HEK293 (cell line): ENCODE measurements around the gene PRKAG2.

Experiments
- CTCF ChIA-PET: fragments of 350-600 bp; formaldehyde crosslinking; extraction: SDS; loops from one replicate; lab custom pipeline; 2021; ENCODE audit warnings: antibody characterized with exemption; lab: Yijun Ruan, JAX
- POLR2A ChIA-PET: fragments of 300-600 bp; formaldehyde crosslinking; extraction: SDS; loops from one replicate; lab custom pipeline; 2020; ENCODE audit warnings: antibody characterized with exemption, inconsistent platforms; lab: Yijun Ruan, JAX
- H3K27ac ChIP-seq: fragments of 200-500 bp; sonication (Bioruptor generic); 2 replicates; pipeline ENCODE4 v1.5.1; 2014; ENCODE audit warnings: low read depth, low read length, control low read depth, inconsistent platforms; ENCODE audit errors: extremely low read depth
- H3K36me3 ChIP-seq, 2 experiments: fragments of 200-500 bp in 1 of 2; sonication (Bioruptor generic) in 1 of 2; 1 replicate in 1 of 2; 2 replicates in 1 of 2; pipeline ENCODE4 v1.5.1; 2014 to 2017; ENCODE audit warnings: inconsistent platforms in 2 of 2, low read length in 2 of 2; ENCODE audit not compliant: control insufficient read depth in 2 of 2, insufficient read depth in 1 of 2
- H3K4me1 ChIP-seq: fragments of 200-500 bp; sonication (Bioruptor generic); 2 replicates; pipeline ENCODE4 v1.5.1; 2014; ENCODE audit warnings: mild to moderate bottlenecking, low read length, inconsistent platforms; ENCODE audit not compliant: control insufficient read depth, insufficient read depth
- H3K4me3 ChIP-seq: 2 replicates; pipeline ENCODE4 v1.5.1; 2011; ENCODE audit warnings: low read depth, mild to moderate bottlenecking, control low read depth, low read length, moderate library complexity
- H3K9me3 ChIP-seq: fragments of 200-500 bp; sonication (Bioruptor generic); 2 replicates; pipeline ENCODE4 v1.5.1; 2014; ENCODE audit warnings: low read depth, low read length, inconsistent platforms; ENCODE audit not compliant: control insufficient read depth, insufficient read depth
- BCL11B ChIP-seq: fragments of 450-650 bp; formaldehyde crosslinking; IDR thresholded peaks from 2 replicates; pipeline ENCODE4 v1.5.1; 2016; ENCODE audit warnings: low read depth, missing biosample characterization, missing genetic modification characterization
- GFI1B ChIP-seq: fragments of 450-650 bp; formaldehyde crosslinking; IDR thresholded peaks from 2 replicates; pipeline ENCODE4 v1.5.1; 2016; ENCODE audit warnings: missing biosample characterization, missing genetic modification characterization
- IKZF3 ChIP-seq: fragments of 450-650 bp; IDR thresholded peaks from 2 replicates; pipeline ENCODE4 v1.5.0; 2018; ENCODE audit warnings: missing biosample characterization, mild to moderate bottlenecking, missing genetic modification characterization, moderate library complexity
- PATZ1 ChIP-seq: fragments of 450-650 bp; formaldehyde crosslinking; IDR thresholded peaks from 2 replicates; pipeline ENCODE4 v1.5.1; 2016; ENCODE audit warnings: missing biosample characterization, missing genetic modification characterization
- SETDB1 ChIP-seq: IDR thresholded peaks from one replicate; pipeline ENCODE4 v1.6.1; 2017; ENCODE audit warnings: mild to moderate bottlenecking, low read length, moderate library complexity, mixed read lengths; ENCODE audit not compliant: insufficient read length
- SP2 ChIP-seq: fragments of 450-650 bp; formaldehyde crosslinking; IDR thresholded peaks from 2 replicates; pipeline ENCODE4 v1.5.1; 2016; ENCODE audit warnings: missing biosample characterization, missing genetic modification characterization
- TRIM28 ChIP-seq: IDR thresholded peaks from 2 replicates; pipeline ENCODE4 v1.6.1; 2011; ENCODE audit warnings: low read length, control low read depth, borderline replicate concordance
- ZNF132 ChIP-seq: fragments of 450-650 bp; formaldehyde crosslinking; IDR thresholded peaks from 2 replicates; pipeline ENCODE4 v1.5.1; 2017; ENCODE audit warnings: missing biosample characterization, missing genetic modification characterization, borderline replicate concordance
- ZNF184 ChIP-seq: fragments of 450-650 bp; IDR thresholded peaks from 2 replicates; pipeline ENCODE4 v1.5.1; 2018; ENCODE audit warnings: missing biosample characterization, mild to moderate bottlenecking, missing genetic modification characterization
- ZNF473 ChIP-seq: fragments of 450-650 bp; formaldehyde crosslinking; IDR thresholded peaks from 2 replicates; pipeline ENCODE4 v1.5.1; 2017; ENCODE audit warnings: missing biosample characterization, missing genetic modification characterization
- ZNF561 ChIP-seq: fragments of 450-650 bp; IDR thresholded peaks from 2 replicates; pipeline ENCODE4 v1.5.1; 2018; ENCODE audit warnings: missing biosample characterization, missing genetic modification characterization, borderline replicate concordance
- ZNF596 ChIP-seq: fragments of 450-650 bp; IDR thresholded peaks from 2 replicates; pipeline ENCODE4 v1.5.0; 2018; ENCODE audit warnings: missing biosample characterization, mild to moderate bottlenecking, missing genetic modification characterization, moderate library complexity
- ZNF626 ChIP-seq: fragments of 450-650 bp; sonication (Bioruptor Pico); formaldehyde crosslinking; IDR thresholded peaks from 2 replicates; pipeline ENCODE4 v1.5.1; 2018; ENCODE audit warnings: missing biosample characterization, missing genetic modification characterization, inconsistent platforms
- ZNF677 ChIP-seq: fragments of 450-650 bp; IDR thresholded peaks from 2 replicates; pipeline ENCODE4 v1.5.0; 2018; ENCODE audit warnings: missing biosample characterization, mild to moderate bottlenecking, missing genetic modification characterization, moderate library complexity
- ZNF707 ChIP-seq: fragments of 450-650 bp; formaldehyde crosslinking; IDR thresholded peaks from 2 replicates; pipeline ENCODE4 v1.5.1; 2016; ENCODE audit warnings: missing biosample characterization, missing genetic modification characterization
- TF ChIP-seq, protein P1 (sequence below): fragments of 450-650 bp; formaldehyde crosslinking; IDR thresholded peaks from 2 replicates; pipeline ENCODE4 v1.5.1; 2016; ENCODE audit warnings: missing biosample characterization, missing genetic modification characterization, borderline replicate concordance
- TF ChIP-seq, protein P2 (sequence below): fragments of 450-650 bp; formaldehyde crosslinking; IDR thresholded peaks from 2 replicates; pipeline ENCODE4 v1.5.0; 2017; ENCODE audit warnings: missing biosample characterization, missing genetic modification characterization, borderline replicate concordance
- TF ChIP-seq, protein P3 (sequence below): fragments of 450-650 bp; formaldehyde crosslinking; IDR thresholded peaks from 2 replicates; pipeline ENCODE4 v1.5.1; 2016; ENCODE audit warnings: missing biosample characterization, missing genetic modification characterization, low read depth
- TF ChIP-seq, protein P4 (sequence below): fragments of 450-650 bp; formaldehyde crosslinking; IDR thresholded peaks from 2 replicates; pipeline ENCODE4 v1.5.1; 2017; ENCODE audit warnings: missing biosample characterization, missing genetic modification characterization

The PRKAG2 gene

DNA sequence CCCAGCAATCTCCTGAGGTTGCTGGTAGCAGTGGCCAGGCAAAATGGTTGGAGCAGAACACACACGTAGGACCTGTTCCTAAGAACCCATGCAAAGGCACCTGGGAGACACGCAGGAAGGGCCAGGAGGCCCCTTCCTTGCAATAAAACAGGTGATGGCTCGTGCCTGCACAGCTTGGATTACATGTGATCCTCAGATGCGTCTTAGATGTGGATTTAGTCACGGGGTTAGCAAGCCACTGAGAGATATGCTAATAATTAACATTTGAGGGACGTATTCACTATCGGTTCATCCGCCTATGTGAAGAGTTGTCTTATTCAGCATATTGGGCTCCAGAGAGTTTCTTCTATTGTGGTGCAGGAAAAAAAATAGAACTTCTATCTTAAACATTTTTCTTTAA, 352.6 kb downstream of the PRKAG2 start (continued):
- TF ChIP-seq TRIM28: no peak
- no peak for TF ChIP-seq ZNF132 (tag by site-specific recombination)
- TF ChIP-seq, protein P1, sequence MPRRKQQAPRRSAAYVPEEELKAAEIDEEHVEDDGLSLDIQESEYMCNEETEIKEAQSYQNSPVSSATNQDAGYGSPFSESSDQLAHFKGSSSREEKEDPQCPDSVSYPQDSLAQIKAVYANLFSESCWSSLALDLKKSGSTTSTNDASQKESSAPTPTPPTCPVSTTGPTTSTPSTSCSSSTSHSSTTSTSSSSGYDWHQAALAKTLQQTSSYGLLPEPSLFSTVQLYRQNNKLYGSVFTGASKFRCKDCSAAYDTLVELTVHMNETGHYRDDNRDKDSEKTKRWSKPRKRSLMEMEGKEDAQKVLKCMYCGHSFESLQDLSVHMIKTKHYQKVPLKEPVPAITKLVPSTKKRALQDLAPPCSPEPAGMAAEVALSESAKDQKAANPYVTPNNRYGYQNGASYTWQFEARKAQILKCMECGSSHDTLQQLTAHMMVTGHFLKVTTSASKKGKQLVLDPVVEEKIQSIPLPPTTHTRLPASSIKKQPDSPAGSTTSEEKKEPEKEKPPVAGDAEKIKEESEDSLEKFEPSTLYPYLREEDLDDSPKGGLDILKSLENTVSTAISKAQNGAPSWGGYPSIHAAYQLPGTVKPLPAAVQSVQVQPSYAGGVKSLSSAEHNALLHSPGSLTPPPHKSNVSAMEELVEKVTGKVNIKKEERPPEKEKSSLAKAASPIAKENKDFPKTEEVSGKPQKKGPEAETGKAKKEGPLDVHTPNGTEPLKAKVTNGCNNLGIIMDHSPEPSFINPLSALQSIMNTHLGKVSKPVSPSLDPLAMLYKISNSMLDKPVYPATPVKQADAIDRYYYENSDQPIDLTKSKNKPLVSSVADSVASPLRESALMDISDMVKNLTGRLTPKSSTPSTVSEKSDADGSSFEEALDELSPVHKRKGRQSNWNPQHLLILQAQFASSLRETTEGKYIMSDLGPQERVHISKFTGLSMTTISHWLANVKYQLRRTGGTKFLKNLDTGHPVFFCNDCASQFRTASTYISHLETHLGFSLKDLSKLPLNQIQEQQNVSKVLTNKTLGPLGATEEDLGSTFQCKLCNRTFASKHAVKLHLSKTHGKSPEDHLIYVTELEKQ (tag by site-specific recombination): no peak
- no peak for TF ChIP-seq SP2
- TF ChIP-seq, protein P2, sequence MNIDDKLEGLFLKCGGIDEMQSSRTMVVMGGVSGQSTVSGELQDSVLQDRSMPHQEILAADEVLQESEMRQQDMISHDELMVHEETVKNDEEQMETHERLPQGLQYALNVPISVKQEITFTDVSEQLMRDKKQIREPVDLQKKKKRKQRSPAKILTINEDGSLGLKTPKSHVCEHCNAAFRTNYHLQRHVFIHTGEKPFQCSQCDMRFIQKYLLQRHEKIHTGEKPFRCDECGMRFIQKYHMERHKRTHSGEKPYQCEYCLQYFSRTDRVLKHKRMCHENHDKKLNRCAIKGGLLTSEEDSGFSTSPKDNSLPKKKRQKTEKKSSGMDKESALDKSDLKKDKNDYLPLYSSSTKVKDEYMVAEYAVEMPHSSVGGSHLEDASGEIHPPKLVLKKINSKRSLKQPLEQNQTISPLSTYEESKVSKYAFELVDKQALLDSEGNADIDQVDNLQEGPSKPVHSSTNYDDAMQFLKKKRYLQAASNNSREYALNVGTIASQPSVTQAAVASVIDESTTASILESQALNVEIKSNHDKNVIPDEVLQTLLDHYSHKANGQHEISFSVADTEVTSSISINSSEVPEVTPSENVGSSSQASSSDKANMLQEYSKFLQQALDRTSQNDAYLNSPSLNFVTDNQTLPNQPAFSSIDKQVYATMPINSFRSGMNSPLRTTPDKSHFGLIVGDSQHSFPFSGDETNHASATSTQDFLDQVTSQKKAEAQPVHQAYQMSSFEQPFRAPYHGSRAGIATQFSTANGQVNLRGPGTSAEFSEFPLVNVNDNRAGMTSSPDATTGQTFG (tag by site-specific recombination): no peak
- TF ChIP-seq BCL11B (tag by site-specific recombination): no peak

DNA sequence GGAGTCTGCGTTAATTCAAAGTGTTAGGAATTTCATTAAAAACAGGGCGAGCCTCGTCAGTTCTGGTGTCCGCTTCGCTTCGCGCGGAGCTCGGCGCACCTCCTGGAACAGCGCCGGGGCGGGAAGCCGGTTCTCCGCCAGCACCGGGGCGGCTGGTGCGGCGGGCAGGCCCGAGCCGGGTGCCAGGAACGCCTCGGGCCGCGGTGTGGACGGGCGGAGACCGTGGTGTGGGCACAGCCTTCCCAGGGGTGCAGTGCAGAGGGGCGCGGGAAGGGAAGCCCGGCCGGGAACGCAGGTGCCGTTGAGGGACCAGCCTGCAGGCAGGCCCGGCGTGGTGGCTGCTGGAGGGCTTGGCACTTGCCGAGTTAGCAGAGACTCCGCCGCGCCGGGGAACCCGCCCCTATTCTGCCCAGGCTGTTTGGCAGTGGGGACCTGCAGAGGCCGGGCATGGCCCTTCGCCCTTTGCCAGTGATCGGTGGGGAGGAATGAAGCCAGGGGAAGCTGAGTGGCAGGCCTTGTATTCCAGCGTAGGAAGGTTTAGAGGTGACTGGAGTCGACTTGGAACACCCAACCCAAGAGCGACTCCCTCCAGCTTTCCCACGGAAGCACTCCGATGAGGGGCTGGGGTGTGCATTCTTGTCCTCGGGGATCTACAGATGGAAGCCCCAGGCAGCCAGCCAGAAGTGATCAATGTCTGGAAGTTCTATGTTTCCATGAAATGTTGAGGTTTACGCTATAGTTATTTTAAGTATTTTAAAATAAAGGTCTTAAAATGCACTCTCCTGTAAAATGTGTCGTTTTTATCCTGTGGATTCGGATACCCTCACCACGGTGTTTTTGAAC, 356.3 kb downstream of the PRKAG2 start:
- no peaks in the 10 kb centered on the region for H3K9me3 ChIP-seq
- CTCF ChIA-PET: interaction anchor here (1.3 kb wide), 1 partner anchor 38 kb away, joined by 3 read pairs; no protein-coding TSS in a partner anchor
- H3K36me3 ChIP-seq: no peaks in the 10 kb centered on the region
- TF ChIP-seq ZNF561 (tag by site-specific recombination): no peak
- no peak for TF ChIP-seq IKZF3 (tag by site-specific recombination)
- TF ChIP-seq, protein P3, sequence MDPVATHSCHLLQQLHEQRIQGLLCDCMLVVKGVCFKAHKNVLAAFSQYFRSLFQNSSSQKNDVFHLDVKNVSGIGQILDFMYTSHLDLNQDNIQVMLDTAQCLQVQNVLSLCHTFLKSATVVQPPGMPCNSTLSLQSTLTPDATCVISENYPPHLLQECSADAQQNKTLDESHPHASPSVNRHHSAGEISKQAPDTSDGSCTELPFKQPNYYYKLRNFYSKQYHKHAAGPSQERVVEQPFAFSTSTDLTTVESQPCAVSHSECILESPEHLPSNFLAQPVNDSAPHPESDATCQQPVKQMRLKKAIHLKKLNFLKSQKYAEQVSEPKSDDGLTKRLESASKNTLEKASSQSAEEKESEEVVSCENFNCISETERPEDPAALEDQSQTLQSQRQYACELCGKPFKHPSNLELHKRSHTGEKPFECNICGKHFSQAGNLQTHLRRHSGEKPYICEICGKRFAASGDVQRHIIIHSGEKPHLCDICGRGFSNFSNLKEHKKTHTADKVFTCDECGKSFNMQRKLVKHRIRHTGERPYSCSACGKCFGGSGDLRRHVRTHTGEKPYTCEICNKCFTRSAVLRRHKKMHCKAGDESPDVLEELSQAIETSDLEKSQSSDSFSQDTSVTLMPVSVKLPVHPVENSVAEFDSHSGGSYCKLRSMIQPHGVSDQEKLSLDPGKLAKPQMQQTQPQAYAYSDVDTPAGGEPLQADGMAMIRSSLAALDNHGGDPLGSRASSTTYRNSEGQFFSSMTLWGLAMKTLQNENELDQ (tag by site-specific recombination): no peak
- TF ChIP-seq ZNF707: no peak
- TF ChIP-seq SETDB1: peak; percentile 52
- TF ChIP-seq, protein P4, sequence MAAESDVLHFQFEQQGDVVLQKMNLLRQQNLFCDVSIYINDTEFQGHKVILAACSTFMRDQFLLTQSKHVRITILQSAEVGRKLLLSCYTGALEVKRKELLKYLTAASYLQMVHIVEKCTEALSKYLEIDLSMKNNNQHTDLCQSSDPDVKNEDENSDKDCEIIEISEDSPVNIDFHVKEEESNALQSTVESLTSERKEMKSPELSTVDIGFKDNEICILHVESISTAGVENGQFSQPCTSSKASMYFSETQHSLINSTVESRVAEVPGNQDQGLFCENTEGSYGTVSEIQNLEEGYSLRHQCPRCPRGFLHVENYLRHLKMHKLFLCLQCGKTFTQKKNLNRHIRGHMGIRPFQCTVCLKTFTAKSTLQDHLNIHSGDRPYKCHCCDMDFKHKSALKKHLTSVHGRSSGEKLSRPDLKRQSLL: 0 out of 2 replicates have a peak, but pooled peaks have one; percentile 3
- TF ChIP-seq ZNF626 (tag by site-specific recombination): 0 out of 2 replicates have a peak, but pooled peaks have one; percentile 60
- TF ChIP-seq ZNF677 (tag by site-specific recombination): 0 out of 2 replicates have a peak, but pooled peaks have one; percentile 31
- TF ChIP-seq ZNF596: 0 out of 2 replicates have a peak, but pooled peaks have one; percentile 19
- TF ChIP-seq ZNF184 (tag by site-specific recombination): no peak
- no peak for TF ChIP-seq PATZ1 (tag by site-specific recombination)
- no peak for TF ChIP-seq GFI1B (tag by site-specific recombination)
- TF ChIP-seq ZNF473: no peak
- TF ChIP-seq, all 188 proteins: peak for 5
- POLR2A ChIA-PET: interaction anchor here (0.7 to 1.1 kb wide), 5 partner anchors 12 to 179 kb away, joined by 3 to 4 read pairs (median 3); partner anchors contain the start of genes CRYGN and NUB1
- H3K4me3 ChIP-seq: peak overlapping the region; percentile 2; the same call in 1 of the 2 replicates
- peak overlapping the region; percentile 27; the same call in 1 of the 2 replicates for H3K27ac ChIP-seq
- no peaks in the 10 kb centered on the region for H3K4me1 ChIP-seq
